Neuron (in vitro differentiated cells): ENCODE measurements around the gene DNAJC1.
A peak's percentile ranks its signal among the peaks of the same experiment; 100 is the strongest.

ENCODE experiments used
- H2AFZ ChIP-seq: one replicate; pipeline ENCODE4 v1.6.1; 2013; ENCODE audit warnings: low read depth, mild to moderate bottlenecking, inconsistent platforms, low read length, moderate library complexity
- H3K27me3 ChIP-seq: one replicate; pipeline ENCODE4 v1.6.1; 2013; ENCODE audit warnings: low read length; ENCODE audit not compliant: insufficient read depth
- H3K36me3 ChIP-seq: one replicate; pipeline ENCODE4 v1.6.1; 2013; ENCODE audit warnings: low read length; ENCODE audit not compliant: insufficient read depth
- H3K4me1 ChIP-seq: one replicate; pipeline ENCODE4 v1.6.1; 2013; ENCODE audit warnings: low read length; ENCODE audit not compliant: insufficient read depth
- H3K4me3 ChIP-seq: 2 replicates; pipeline ENCODE4 v1.5.1; 2013; ENCODE audit warnings: mild to moderate bottlenecking, low read length, moderate library complexity
- H3K9me3 ChIP-seq: one replicate; pipeline ENCODE4 v1.6.1; 2013; ENCODE audit warnings: low read length

Gene DNAJC1

DNA sequence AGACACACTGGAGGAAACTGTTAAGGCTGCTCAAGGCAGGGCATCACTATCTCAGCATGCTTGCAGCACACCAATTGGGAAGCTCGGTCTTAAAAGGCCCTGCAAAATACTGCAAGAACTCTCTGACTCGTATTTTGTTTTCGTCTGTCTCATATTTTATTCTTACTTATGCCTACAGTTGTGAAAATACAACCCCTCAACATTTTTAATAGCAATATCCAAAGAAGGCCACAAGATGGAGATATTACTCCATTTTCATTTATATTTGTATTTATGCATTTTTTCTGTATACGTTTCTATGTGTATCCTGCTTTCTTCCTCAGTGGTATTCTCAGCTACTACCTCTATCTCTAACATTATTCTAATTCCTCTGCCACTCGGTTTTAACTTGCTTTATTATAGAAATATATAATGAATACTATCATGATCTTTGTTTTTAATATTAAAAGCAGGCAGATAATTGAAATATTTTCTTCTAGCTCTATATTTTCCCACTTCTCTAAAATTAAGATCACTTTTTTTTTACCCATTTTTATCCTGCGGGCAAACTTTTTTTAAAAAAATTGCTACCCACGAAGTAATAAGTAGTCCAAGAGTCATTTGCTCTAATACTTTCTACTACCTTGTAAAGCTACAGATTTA is 10.0 kb downstream of the DNAJC1 start:
- H3K4me1 ChIP-seq: no peaks in the 10 kb centered on the region
- no peak overlapping the region for H2AFZ ChIP-seq
- H3K36me3 ChIP-seq: no peaks in the 10 kb centered on the region
- H3K9me3 ChIP-seq: no peaks in the 10 kb centered on the region
- no peak overlapping the region for H3K4me3 ChIP-seq
- H3K27me3 ChIP-seq: no peaks in the 10 kb centered on the region

DNA sequence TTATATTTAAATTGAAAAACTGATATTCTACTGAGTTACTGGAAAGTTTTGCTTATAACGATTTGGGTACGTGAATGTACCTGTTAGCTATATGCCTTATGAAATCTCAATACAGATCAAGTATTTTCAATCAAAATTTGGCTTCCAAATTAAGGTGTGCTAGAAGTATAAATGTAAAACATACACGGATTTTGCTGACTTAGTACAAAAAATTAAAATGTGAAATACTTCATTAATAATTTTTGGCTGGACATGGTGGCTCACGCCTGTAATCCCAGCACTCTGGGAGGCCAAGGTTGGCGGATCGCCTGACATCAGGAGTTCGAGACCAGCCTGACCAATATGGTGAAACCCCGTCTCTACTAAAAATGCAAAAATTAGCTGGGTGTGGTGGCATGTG is 11.7 kb downstream of the DNAJC1 start:
- Histone ChIP-seq H2AFZ (no peak overlapping the region), H3K4me1 (no peaks in the 10 kb centered on the region), H3K9me3 (no peaks in the 10 kb centered on the region), H3K4me3 (no peak overlapping the region), H3K27me3 (no peaks in the 10 kb centered on the region), H3K36me3 (no peaks in the 10 kb centered on the region)

- Histone ChIP-seq H3K36me3 (no peaks in the 10 kb centered on the region), H3K4me1 (no peaks in the 10 kb centered on the region), H3K9me3 (peaks cover 3% of the 10 kb centered on the region), H2AFZ (no peak overlapping the region), H3K4me3 (no peak overlapping the region), H3K27me3 (no peaks in the 10 kb centered on the region)
Measured at GRCh38 chr10:21990449-21990848, 13.1 kb downstream of the DNAJC1 start.

GRCh38 chr10:21989453-21990154 is 13.9 kb downstream of the DNAJC1 start:
- no peaks in the 10 kb centered on the region for H3K27me3 ChIP-seq
- H3K4me3 ChIP-seq: no peak overlapping the region
- H3K4me1 ChIP-seq: no peaks in the 10 kb centered on the region
- H2AFZ ChIP-seq: no peak overlapping the region
- no peaks in the 10 kb centered on the region for H3K36me3 ChIP-seq
- H3K9me3 ChIP-seq: peaks cover 3% of the 10 kb centered on the region

- no peak overlapping the region for H3K4me3 ChIP-seq
- H3K27me3 ChIP-seq: no peaks in the 10 kb centered on the region
- no peak overlapping the region for H2AFZ ChIP-seq
- no peaks in the 10 kb centered on the region for H3K4me1 ChIP-seq
- peaks cover 3% of the 10 kb centered on the region for H3K9me3 ChIP-seq
- no peaks in the 10 kb centered on the region for H3K36me3 ChIP-seq
Measured at GRCh38 chr10:21985541-21985940, 18.0 kb downstream of the DNAJC1 start.

GRCh38 chr10:21981118-21981517 is 22.4 kb downstream of the DNAJC1 start:
- H3K4me1 ChIP-seq: peaks cover 43% of the 10 kb centered on the region
- H3K4me3 ChIP-seq: no peak overlapping the region
- H3K9me3 ChIP-seq: peaks cover 1% of the 10 kb centered on the region
- H3K36me3 ChIP-seq: no peaks in the 10 kb centered on the region
- H2AFZ ChIP-seq: no peak overlapping the region
- no peaks in the 10 kb centered on the region for H3K27me3 ChIP-seq

DNA sequence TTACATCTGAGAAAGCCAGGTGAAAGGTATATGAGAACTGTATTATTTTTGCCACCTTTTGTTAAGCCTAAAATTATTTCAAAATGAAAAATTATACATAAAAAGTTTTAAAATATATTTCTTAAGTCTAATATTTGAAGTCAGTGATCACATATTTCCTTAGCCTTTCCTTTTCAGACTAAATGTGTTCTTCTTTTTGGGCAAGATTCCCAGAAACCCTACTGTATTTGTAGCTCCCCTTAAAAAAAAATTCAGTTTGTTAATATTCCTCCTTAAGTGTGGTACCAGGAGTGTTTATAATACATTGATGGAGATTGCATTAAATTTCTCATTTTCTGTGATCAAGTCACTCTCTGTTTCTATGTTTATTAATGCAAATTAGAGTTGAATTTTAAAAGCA is 22.8 kb downstream of the DNAJC1 start:
- H3K4me1 ChIP-seq: peaks cover 47% of the 10 kb centered on the region
- H3K27me3 ChIP-seq: no peaks in the 10 kb centered on the region
- H2AFZ ChIP-seq: no peak overlapping the region
- H3K36me3 ChIP-seq: no peaks in the 10 kb centered on the region
- no peak overlapping the region for H3K4me3 ChIP-seq
- H3K9me3 ChIP-seq: no peaks in the 10 kb centered on the region

- Histone ChIP-seq H3K4me3 (peak overlapping the region; percentile 6), H2AFZ (no peak overlapping the region), H3K27me3 (no peaks in the 10 kb centered on the region), H3K36me3 (no peaks in the 10 kb centered on the region), H3K9me3 (no peaks in the 10 kb centered on the region), H3K4me1 (peaks cover 58% of the 10 kb centered on the region)
Measured at GRCh38 chr10:21978191-21978862, 25.2 kb downstream of the DNAJC1 start.

DNA sequence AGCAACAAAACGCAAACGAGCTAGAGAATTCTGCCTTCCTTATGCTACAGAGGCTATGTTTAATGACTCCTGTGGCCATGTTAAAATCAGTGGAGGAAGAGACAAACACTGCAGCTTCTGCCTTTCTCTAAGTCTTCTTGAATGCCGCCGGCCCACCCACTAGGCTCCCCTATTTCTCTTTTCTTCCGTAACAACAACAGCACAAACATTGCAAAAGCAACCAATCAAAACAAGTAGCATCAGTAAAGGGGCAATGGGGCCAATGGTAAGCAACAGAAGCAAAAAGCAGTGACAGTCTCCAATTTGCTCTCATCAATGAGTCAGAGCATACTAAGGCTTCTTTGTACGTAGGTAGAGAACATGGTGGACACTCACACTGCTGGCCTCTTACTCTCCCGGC is 26.8 kb downstream of the DNAJC1 start:
- H3K9me3 ChIP-seq: no peaks in the 10 kb centered on the region
- H3K36me3 ChIP-seq: no peaks in the 10 kb centered on the region
- peaks cover 61% of the 10 kb centered on the region for H3K4me1 ChIP-seq
- H2AFZ ChIP-seq: peak overlapping the region; percentile 27
- H3K27me3 ChIP-seq: no peaks in the 10 kb centered on the region
- H3K4me3 ChIP-seq: peak overlapping the region; percentile 53

- Histone ChIP-seq H3K4me1 (peaks cover 61% of the 10 kb centered on the region), H3K9me3 (no peaks in the 10 kb centered on the region), H3K27me3 (no peaks in the 10 kb centered on the region), H3K4me3 (peak overlapping the region; percentile 53), H3K36me3 (no peaks in the 10 kb centered on the region), H2AFZ (peak overlapping the region; percentile 27)
Measured at GRCh38 chr10:21976280-21976679, 27.2 kb downstream of the DNAJC1 start.

GRCh38 chr10:21975378-21975990 is 28.0 kb downstream of the DNAJC1 start:
- Histone ChIP-seq H3K36me3 (no peaks in the 10 kb centered on the region), H3K9me3 (no peaks in the 10 kb centered on the region), H3K27me3 (no peaks in the 10 kb centered on the region), H3K4me1 (peaks cover 61% of the 10 kb centered on the region), H2AFZ (no peak overlapping the region), H3K4me3 (peak overlapping the region; percentile 12)

- H3K36me3 ChIP-seq: no peaks in the 10 kb centered on the region
- no peak overlapping the region for H3K4me3 ChIP-seq
- H3K4me1 ChIP-seq: peaks cover 32% of the 10 kb centered on the region
- no peak overlapping the region for H2AFZ ChIP-seq
- no peaks in the 10 kb centered on the region for H3K9me3 ChIP-seq
- H3K27me3 ChIP-seq: no peaks in the 10 kb centered on the region
Measured at GRCh38 chr10:21972584-21972983, 30.9 kb downstream of the DNAJC1 start.
